Mucosa of descending colon (tissue), 3 donors: ENCODE data around the gene RETREG1. TPM values are rescaled to one million over a fixed set of nuclear protein-coding genes. Genes with fewer than 3 reads are reported as not detected.

Experiments used
- ATAC-seq: fragments of 200-7000 bp; cut with Tn5 transposase; one replicate; pipeline ENCODE4 v1.9.1; 2020; ENCODE audit warnings: mild to moderate bottlenecking, moderate library complexity
- DNase-seq, 3 donors: peaks; one replicate each; pipeline ENCODE4 v3.0.0-alpha.2; 2020
- H3K36me3 ChIP-seq: fragments of 200-600 bp; one replicate; pipeline ENCODE4 v1.8.0; 2021; ENCODE audit warnings: low read depth, mild to moderate bottlenecking
- H3K4me1 ChIP-seq: fragments of 200-600 bp; one replicate; pipeline ENCODE4 v1.8.0; 2021; ENCODE audit warnings: low read depth, mild to moderate bottlenecking
- H3K4me3 ChIP-seq: fragments of 200-600 bp; one replicate; pipeline ENCODE4 v1.8.0; 2021; ENCODE audit warnings: mild to moderate bottlenecking
- H3K9me3 ChIP-seq: fragments of 200-600 bp; one replicate; pipeline ENCODE4 v1.8.0; 2021; ENCODE audit warnings: mild to moderate bottlenecking
- CTCF ChIP-seq: fragments of 200-600 bp; IDR thresholded peaks from one replicate; pipeline ENCODE4 v1.8.0; 2022; ENCODE audit warnings: antibody characterized with exemption, mild to moderate bottlenecking
- intact Hi-C, 2 donors: fragments of 100-400 bp; cut with DNase I in 1 of 2; cut with micrococcal nuclease in 1 of 2; formaldehyde crosslinking; loops; one replicate each; pipeline versions ENCODE4 v1.11.0 to v1.11.1; 2022; cut with DNase I, micrococcal nuclease
- long read RNA-seq, 2 donors: library from polyadenylated mRNA; unstranded; transcript quantifications; one replicate each; pipeline ENCODE4 v2.0.0, GENCODE V29; 2019 to 2021
- total RNA-seq, 3 donors: library from RNA; stranded (reverse); fragmentation: NEBNext Ultra II Directional in 2 of 3; extraction: Animal tissue kit (Norgen Biotek cat#: 25700) in 2 of 3; gene quantifications; one replicate each; pipeline versions ENCODE4 v1.2.1 to v1.2.4, GENCODE V29; 2021 to 2023
- donor health status: DM: no; HTN: no; CAD: no; lungs with moderate emphysema.
- donor health status: DM: no; HTN: no; CAD: no.
- donor health status: DM: no; HTN: yes; CAD: no.

The RETREG1 gene
- 100 to 1,000 TPM in 1 of 3 donors, 10 to 100 TPM in 2; 54.1 to 102 (median 55.8) TPM for total RNA-seq
- long read RNA-seq, donor 1, transcript RETREG1-202 (7 exons, 3,145 nt): major isoform, 18 of 45 reads
- long read RNA-seq, donor 1, transcript RETREG1-201 (9 exons, 3,268 nt): minor isoform, 16 of 45 reads
- long read RNA-seq, donor 1, partial matches to known transcripts: 2 of 45 reads
- long read RNA-seq, donor 1, other reads (novel, unspliced or antisense): 8 of 45 reads
- long read RNA-seq, donor 2, transcript RETREG1-202 (7 exons, 3,145 nt): major isoform, 32 of 50 reads
- long read RNA-seq, donor 2, partial matches to known transcripts: 2 of 50 reads
- long read RNA-seq, donor 2, other reads (novel, unspliced or antisense): 15 of 50 reads

DNA sequence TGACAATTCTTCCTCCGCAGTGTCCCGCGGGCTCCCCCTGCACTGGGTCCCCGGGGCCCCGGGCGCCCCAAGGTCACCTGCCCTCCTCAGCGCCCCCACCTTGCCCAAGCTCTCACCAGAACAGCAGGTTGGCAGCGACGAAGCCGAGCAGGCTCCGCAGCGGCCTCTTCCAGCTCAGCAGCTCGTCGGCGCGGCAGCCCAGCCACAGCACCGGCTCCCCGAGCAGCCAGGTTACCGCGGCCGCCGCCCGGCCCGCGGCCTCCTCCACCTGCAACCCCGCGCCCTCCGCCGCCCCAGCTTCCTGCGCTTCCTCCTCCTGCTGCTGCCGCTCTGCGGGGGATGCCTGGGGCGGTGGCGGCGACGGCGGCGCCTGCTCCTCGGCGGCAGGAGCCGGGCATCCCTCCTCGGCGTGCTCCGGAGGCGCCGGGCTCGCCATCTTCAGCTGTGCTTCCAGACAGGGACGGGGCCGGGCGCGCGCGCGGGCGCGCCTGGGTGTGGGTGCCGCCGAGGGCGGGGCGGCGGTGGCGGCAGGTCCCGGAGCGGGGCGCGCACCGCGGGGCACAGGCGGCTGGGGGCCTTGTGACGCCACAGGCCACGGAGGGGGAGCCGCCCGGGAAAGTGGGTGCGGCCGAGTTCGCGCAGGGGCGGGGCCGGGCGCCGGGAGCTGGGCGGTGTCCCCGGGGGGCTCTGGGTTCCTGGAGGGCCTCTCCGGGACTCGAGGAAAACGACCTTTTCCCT is at the start of gene RETREG1:
RETREG1 (minus strand) TSS at position 462 of the 738 bp plus-strand sequence; CDS start at position 436, 26 bp downstream.
- Histone ChIP-seq H3K36me3 (no peaks in the 10 kb centered on the region), H3K4me3 (peak within 1 kb of the TSS; percentile 41), H3K9me3 (no peaks in the 10 kb centered on the region), H3K4me1 (peaks cover 11% of the 10 kb centered on the region)
- DNase-seq (peak; percentile 81 to 89 (median 86)), ATAC-seq (peak; percentile 91)
- intact Hi-C loops: no loop called here
- TF ChIP-seq CTCF: no peak

GRCh38 chr5:16666130-16666882 is 49.5 kb upstream of the RETREG1 start:
- no peaks in the 10 kb centered on the region for H3K36me3 ChIP-seq
- peaks cover 2% of the 10 kb centered on the region for H3K4me1 ChIP-seq
- ATAC-seq: peak; percentile 69

GRCh38 chr5:16665601-16666000 is 48.8 kb upstream of the RETREG1 start:
- no peak for TF ChIP-seq CTCF
- DNase-seq: no peak
- H3K9me3 ChIP-seq: no peaks in the 10 kb centered on the region
- H3K36me3 ChIP-seq: no peaks in the 10 kb centered on the region
- H3K4me1 ChIP-seq: peaks cover 2% of the 10 kb centered on the region
- no peak overlapping the region for H3K4me3 ChIP-seq
- intact Hi-C loops: loop anchor here in 1 of 2 donors (10.0 kb wide), 1 partner anchor 181 kb away; no protein-coding TSS in a partner anchor
- no peak for ATAC-seq

More at GRCh38 chr5:16666130-16666882, 49.5 kb upstream of the RETREG1 start:
- intact Hi-C loops: loop anchor here in 1 of 2 donors (10.0 kb wide), 1 partner anchor 182 kb away; no protein-coding TSS in a partner anchor
- DNase-seq: peak in 1 of 3 donors; percentile 63
- H3K4me3 ChIP-seq: no peak overlapping the region
- no peaks in the 10 kb centered on the region for H3K9me3 ChIP-seq
- TF ChIP-seq CTCF: no peak

DNA sequence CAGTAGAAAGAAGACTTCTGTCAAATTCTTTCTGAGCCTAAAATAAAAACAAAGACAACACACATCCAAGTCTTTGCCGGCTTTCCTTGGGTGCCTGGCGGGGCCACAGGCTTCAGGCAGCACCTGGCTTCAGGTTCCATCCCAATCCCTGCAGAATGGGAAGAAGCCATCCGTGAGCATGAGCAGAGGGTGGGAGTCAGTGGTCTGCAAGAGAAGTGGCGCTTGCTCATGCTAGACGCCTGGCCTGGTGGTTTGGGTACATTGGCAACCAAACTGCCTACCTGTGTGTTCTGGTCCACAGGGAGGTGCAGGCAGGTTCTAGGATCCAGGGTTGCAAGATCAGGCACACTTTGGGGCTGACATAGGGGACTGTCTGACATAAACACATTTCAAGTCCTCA is 47.6 kb upstream of the RETREG1 start:
- ATAC-seq: no peak
- no peak for DNase-seq
- H3K9me3 ChIP-seq: no peaks in the 10 kb centered on the region
- no peaks in the 10 kb centered on the region for H3K36me3 ChIP-seq
- H3K4me1 ChIP-seq: peaks cover 2% of the 10 kb centered on the region
- intact Hi-C loops: loop anchor here in 1 of 2 donors (10.0 kb wide), 1 partner anchor 180 kb away; no protein-coding TSS in a partner anchor
- no peak for TF ChIP-seq CTCF
- no peak overlapping the region for H3K4me3 ChIP-seq

- ATAC-seq: no peak
- no peak for DNase-seq
- Histone ChIP-seq H3K9me3 (no peaks in the 10 kb centered on the region), H3K4me3 (no peak overlapping the region), H3K4me1 (peaks cover 2% of the 10 kb centered on the region), H3K36me3 (no peaks in the 10 kb centered on the region)
- TF ChIP-seq CTCF: no peak
- intact Hi-C loops: loop anchor here in 1 of 2 donors (10.0 kb wide), 1 partner anchor 179 kb away; no protein-coding TSS in a partner anchor
These were observed 47.0 kb upstream of the RETREG1 start for GRCh38 chr5:16663840-16664239.
